LNCaP clone FGC (cell line): ENCODE results near the gene CA11.

ENCODE experiments used
- DNase-seq: peaks from one replicate; pipeline ENCODE4 v3.0.0-alpha.2; 2011; ENCODE audit warnings: low read depth
- H3K4me3 ChIP-seq: 2 replicates; pipeline ENCODE4 v1.5.1; 2011; ENCODE audit warnings: mild to moderate bottlenecking, low read depth, low read length, control low read depth
- CTCF ChIP-seq: IDR thresholded peaks from 2 replicates; pipeline ENCODE4 v1.5.1; 2012; ENCODE audit warnings: mild to moderate bottlenecking; ENCODE audit not compliant: control insufficient read depth, insufficient read depth; ENCODE audit errors: extremely low read depth

The CA11 gene

GRCh38 chr19:48641850-48642249 lies 4.1 kb downstream of the CA11 start:
- no peak for TF ChIP-seq CTCF
- DNase-seq: no peak
- H3K4me3 ChIP-seq: no peak overlapping the region

GRCh38 chr19:48639483-48640375 lies 6.3 kb downstream of the CA11 start:
- no peak for TF ChIP-seq CTCF
- no peak for DNase-seq
- no peak overlapping the region for H3K4me3 ChIP-seq

GRCh38 chr19:48638831-48639381 lies 7.1 kb downstream of the CA11 start:
- DNase-seq: no peak
- no peak for TF ChIP-seq CTCF
- H3K4me3 ChIP-seq: no peak overlapping the region

GRCh38 chr19:48637948-48638830 lies 7.8 kb downstream of the CA11 start:
- no peak for TF ChIP-seq CTCF
- peak; percentile 90 for DNase-seq
- H3K4me3 ChIP-seq: peak overlapping the region; percentile 72

- DNase-seq: peak; percentile 95
- peak overlapping the region; percentile 72 for H3K4me3 ChIP-seq
- TF ChIP-seq CTCF: no peak
Measured at GRCh38 chr19:48637449-48637947, 8.5 kb downstream of the CA11 start.

- DNase-seq: no peak
- peak within 1 kb of the TSS; percentile 72 for H3K4me3 ChIP-seq
- TF ChIP-seq CTCF: no peak
Measured at GRCh38 chr19:48636859-48637448, 9.0 kb downstream of the CA11 start, which contains the start of gene DBP. TSS of gene DBP (minus strand) at chr19:48637379. CDS start at chr19:48636994, 385 bp downstream.
